Mucosa of stomach (tissue), 1 donor: ENCODE results near the gene NOP14.

Source experiments
- H3K27me3 ChIP-seq: one replicate; pipeline ENCODE4 v1.7.0; 2013; ENCODE audit warnings: mild to moderate bottlenecking, low read length; ENCODE audit not compliant: control insufficient read depth, insufficient read depth
- H3K36me3 ChIP-seq: one replicate; pipeline ENCODE4 v1.7.0; 2013; ENCODE audit warnings: low read length; ENCODE audit not compliant: control insufficient read depth, insufficient read depth
- H3K4me1 ChIP-seq: one replicate; pipeline ENCODE4 v1.7.0; 2013; ENCODE audit warnings: mild to moderate bottlenecking, low read length; ENCODE audit not compliant: control insufficient read depth, insufficient read depth
- H3K4me3 ChIP-seq: one replicate; pipeline ENCODE4 v1.7.0; 2013; ENCODE audit warnings: low read length
- H3K9ac ChIP-seq: one replicate; pipeline ENCODE4 v1.7.0; 2013; ENCODE audit warnings: mild to moderate bottlenecking, low read length, moderate library complexity
- H3K9me3 ChIP-seq: one replicate; pipeline ENCODE4 v1.7.0; 2013; ENCODE audit warnings: mild to moderate bottlenecking, low read length, moderate library complexity; ENCODE audit not compliant: control insufficient read depth
- donor health status: Pancreatic carcinoma.

The NOP14 gene

GRCh38 chr4:2908686-2909085, 54.5 kb downstream of the NOP14 start:
- H3K36me3 ChIP-seq = peaks cover 13% of the 10 kb centered on the region
- H3K4me3 ChIP-seq = no peak overlapping the region
- no peaks in the 10 kb centered on the region for H3K9me3 ChIP-seq
- no peak overlapping the region for H3K9ac ChIP-seq
- H3K27me3 ChIP-seq = no peaks in the 10 kb centered on the region
- peaks cover 11% of the 10 kb centered on the region for H3K4me1 ChIP-seq

GRCh38 chr4:2907706-2908293, 55.4 kb downstream of the NOP14 start:
- no peak overlapping the region for H3K9ac ChIP-seq
- no peaks in the 10 kb centered on the region for H3K9me3 ChIP-seq
- H3K27me3 ChIP-seq = no peaks in the 10 kb centered on the region
- H3K4me3 ChIP-seq = no peak overlapping the region
- H3K4me1 ChIP-seq = peaks cover 11% of the 10 kb centered on the region
- H3K36me3 ChIP-seq = peaks cover 18% of the 10 kb centered on the region

GRCh38 chr4:2907226-2907625, 56.0 kb downstream of the NOP14 start:
- Histone ChIP-seq H3K4me3 (no peak overlapping the region), H3K9me3 (no peaks in the 10 kb centered on the region), H3K27me3 (no peaks in the 10 kb centered on the region), H3K36me3 (peaks cover 18% of the 10 kb centered on the region), H3K9ac (no peak overlapping the region), H3K4me1 (peaks cover 11% of the 10 kb centered on the region)

- no peaks in the 10 kb centered on the region for H3K9me3 ChIP-seq
- H3K4me1 ChIP-seq = peaks cover 20% of the 10 kb centered on the region
- H3K36me3 ChIP-seq = peaks cover 13% of the 10 kb centered on the region
- H3K27me3 ChIP-seq = no peaks in the 10 kb centered on the region
- H3K4me3 ChIP-seq = no peak overlapping the region
- no peak overlapping the region for H3K9ac ChIP-seq
Measured at GRCh38 chr4:2906218-2906617, 57.0 kb downstream of the NOP14 start.

GRCh38 chr4:2905544-2905943, 57.7 kb downstream of the NOP14 start:
- no peaks in the 10 kb centered on the region for H3K9me3 ChIP-seq
- H3K4me1 ChIP-seq = peaks cover 26% of the 10 kb centered on the region
- peaks cover 8% of the 10 kb centered on the region for H3K36me3 ChIP-seq
- no peak overlapping the region for H3K9ac ChIP-seq
- no peak overlapping the region for H3K4me3 ChIP-seq
- no peaks in the 10 kb centered on the region for H3K27me3 ChIP-seq

GRCh38 chr4:2902126-2902525, 61.1 kb downstream of the NOP14 start:
- Histone ChIP-seq H3K36me3 (peaks cover 24% of the 10 kb centered on the region), H3K9ac (no peak overlapping the region), H3K27me3 (no peaks in the 10 kb centered on the region), H3K4me1 (peaks cover 16% of the 10 kb centered on the region), H3K9me3 (no peaks in the 10 kb centered on the region), H3K4me3 (no peak overlapping the region)

- peaks cover 24% of the 10 kb centered on the region for H3K36me3 ChIP-seq
Measured at GRCh38 chr4:2901186-2901585, 62.0 kb downstream of the NOP14 start.

GRCh38 chr4:2900741-2901140, 62.5 kb downstream of the NOP14 start:
- Histone ChIP-seq H3K4me1 (peaks cover 16% of the 10 kb centered on the region), H3K36me3 (peaks cover 24% of the 10 kb centered on the region), H3K27me3 (no peaks in the 10 kb centered on the region), H3K9ac (no peak overlapping the region), H3K4me3 (no peak overlapping the region), H3K9me3 (no peaks in the 10 kb centered on the region)

More at GRCh38 chr4:2901186-2901585, 62.0 kb downstream of the NOP14 start:
- no peaks in the 10 kb centered on the region for H3K27me3 ChIP-seq
- H3K9ac ChIP-seq = no peak overlapping the region
- no peak overlapping the region for H3K4me3 ChIP-seq
- H3K4me1 ChIP-seq = peaks cover 16% of the 10 kb centered on the region
- no peaks in the 10 kb centered on the region for H3K9me3 ChIP-seq

GRCh38 chr4:2898001-2898400, 65.2 kb downstream of the NOP14 start:
- H3K27me3 ChIP-seq = no peaks in the 10 kb centered on the region
- no peak overlapping the region for H3K4me3 ChIP-seq
- H3K36me3 ChIP-seq = peaks cover 16% of the 10 kb centered on the region
- no peaks in the 10 kb centered on the region for H3K9me3 ChIP-seq
- H3K9ac ChIP-seq = no peak overlapping the region
- H3K4me1 ChIP-seq = peaks cover 16% of the 10 kb centered on the region

GRCh38 chr4:2893772-2894171, 69.4 kb downstream of the NOP14 start:
- Histone ChIP-seq H3K9me3 (no peaks in the 10 kb centered on the region), H3K9ac (no peak overlapping the region), H3K36me3 (peaks cover under 1% of the 10 kb centered on the region), H3K27me3 (no peaks in the 10 kb centered on the region), H3K4me3 (no peak overlapping the region), H3K4me1 (peaks cover 7% of the 10 kb centered on the region)

GRCh38 chr4:2891294-2891693, 71.9 kb downstream of the NOP14 start:
- H3K4me3 ChIP-seq = no peak overlapping the region
- H3K9ac ChIP-seq = no peak overlapping the region
- H3K27me3 ChIP-seq = no peaks in the 10 kb centered on the region
- H3K36me3 ChIP-seq = peaks cover 5% of the 10 kb centered on the region
- no peaks in the 10 kb centered on the region for H3K9me3 ChIP-seq
- H3K4me1 ChIP-seq = peaks cover 7% of the 10 kb centered on the region

- H3K9me3 ChIP-seq = no peaks in the 10 kb centered on the region
- H3K4me1 ChIP-seq = peaks cover 7% of the 10 kb centered on the region
- H3K9ac ChIP-seq = no peak overlapping the region
- H3K27me3 ChIP-seq = no peaks in the 10 kb centered on the region
- H3K4me3 ChIP-seq = no peak overlapping the region
- peaks cover 13% of the 10 kb centered on the region for H3K36me3 ChIP-seq
Measured at GRCh38 chr4:2888886-2889285, 74.3 kb downstream of the NOP14 start.
